ENCODE measurements around the gene SUN3.

GRCh38 chr7:47939425-47940036, 89.4 kb downstream of the SUN3 start:
- TF ChIP-seq ELF1 (IDR thresholded peaks at IDR 0.05) (no peak), TCF12 (IDR thresholded peaks at IDR 0.05) (no peak), SIN3A (IDR thresholded peaks at IDR 0.05; ENCODE audit: borderline replicate concordance, low read depth, low read length) (no peak), CTCF (IDR thresholded peaks at IDR 0.05) (no peak), GABPA (IDR thresholded peaks at IDR 0.05; ENCODE audit: low read depth) (no peak), FOXJ3 (CRISPR knock-in tag; IDR thresholded peaks at IDR 0.05) (no peak), MEF2A (IDR thresholded peaks at IDR 0.05; ENCODE audit: borderline replicate concordance, low read depth) (no peak), RFX5 (IDR thresholded peaks at IDR 0.05; ENCODE audit: low read length) (no peak)
